Body of pancreas (tissue), 4 donors: ENCODE results near the gene TNNT2. TPM values are rescaled to one million over a fixed set of nuclear protein-coding genes. Genes with fewer than 3 reads are reported as not detected.

Experiments
- ATAC-seq: fragments of 150-250 bp; one replicate; pipeline ENCODE4 v1.9.1; 2016
- DNase-seq, 4 donors: peaks; one replicate each; pipeline ENCODE4 v3.0.0-alpha.2; 2019
- H3K27ac ChIP-seq, 4 donors: fragments of 200-600 bp; sonication (generic); 1 replicate in 3 of 4; 2 replicates in 1 of 4; pipeline versions ENCODE4 v1.5.1 to v1.6.1; 2016 to 2019; ENCODE audit warnings: mild to moderate bottlenecking in 1 of 4, mixed read lengths in 1 of 4, moderate library complexity in 1 of 4
- H3K27me3 ChIP-seq, 2 donors: fragments of 200-600 bp; sonication (generic); one replicate each; pipeline ENCODE4 v1.6.0; 2016; ENCODE audit warnings: mild to moderate bottlenecking in 1 of 2
- H3K36me3 ChIP-seq, 2 donors: fragments of 200-600 bp; sonication (generic); replicated peaks in 1 of 2; 2 replicates each; pipeline ENCODE4 v1.5.1; 2016; ENCODE audit warnings: low read depth in 2 of 2; ENCODE audit not compliant: insufficient read depth in 1 of 2
- H3K4me1 ChIP-seq: fragments of 200-600 bp; sonication (generic); one replicate; pipeline ENCODE4 v1.6.0; 2016
- H3K4me3 ChIP-seq, 2 donors: fragments of 200-600 bp; sonication (generic); 1 replicate in 1 of 2; 2 replicates in 1 of 2; pipeline ENCODE4 v1.5.1; 2016 to 2019
- H3K9me3 ChIP-seq, 3 donors: fragments of 200-600 bp; sonication (generic); 1 replicate in 2 of 3; 2 replicates in 1 of 3; pipeline ENCODE4 v1.5.1; 2016
- POLR2A ChIP-seq, 3 donors: fragments of 450-650 bp; IDR thresholded peaks; one replicate each; pipeline ENCODE4 v1.6.1; 2016; ENCODE audit warnings: antibody characterized with exemption in 3 of 3, mild to moderate bottlenecking in 2 of 3
- WGBS, 2 donors: methylation state at CpG; one replicate each; pipeline ENCODE4 v1.1.5; 2017; 5-methylcytosine and 5-hydroxymethylcytosine counted together
- intact Hi-C: fragments of 100-400 bp; cut with DNase I; formaldehyde crosslinking; loops from one replicate; pipeline ENCODE4 v1.15.1; 2023
- total RNA-seq, 2 donors: library from RNA; depleted of rRNA; stranded (reverse); fragments of >200 nt; gene quantifications; one replicate each; pipeline ENCODE4 v1.1.0, GENCODE V29; 2016
- TF ChIP-seq, protein P1 (sequence below), 7 experiments: fragments of 450-650 bp in 4 of 7; fragments of 200-600 bp in 3 of 7; sonication (generic) in 3 of 7; IDR thresholded peaks; one replicate each; pipeline ENCODE4 v1.5.1; 2016 to 2019; ENCODE audit warnings: antibody characterized with exemption in 7 of 7

The TNNT2 gene
- total RNA-seq, 2 donors from 2014 or later, result 1.8 TPM; not detected in 1

DNA sequence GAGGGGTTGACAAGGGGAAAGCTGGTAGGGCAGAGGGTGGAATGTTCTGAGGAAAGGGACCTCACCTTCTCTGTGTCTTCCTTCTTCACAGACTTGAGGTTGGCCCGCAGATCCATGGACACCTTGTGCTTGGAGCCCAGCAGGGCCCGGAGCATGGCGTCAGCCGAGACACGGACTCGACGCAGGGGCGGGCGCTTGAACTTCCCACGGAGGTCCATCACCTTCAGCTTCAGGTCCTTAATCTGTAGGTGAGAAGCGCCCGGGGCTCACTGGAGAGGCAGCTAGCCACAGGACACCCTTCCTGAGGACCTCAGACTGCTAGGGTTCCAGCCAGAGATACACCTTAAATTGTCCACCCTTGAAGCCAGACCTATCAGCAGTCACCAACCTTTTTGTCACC, 33.8 kb upstream of the TNNT2 start:
- intact Hi-C loops, result loop anchor here (5.0 kb wide), 1 partner anchor 34 kb away; the partner anchor contains the start of gene TNNT2
- no peaks in the 10 kb centered on the region for H3K27me3 ChIP-seq
- DNase-seq, result no peak
- 91 to 95% methylated on average over 9 to 12 of the region's 12 CpGs for whole genome bisulfite sequencing, 2 donors
- no peak overlapping the region for H3K4me3 ChIP-seq
- no peaks in the 10 kb centered on the region for H3K36me3 ChIP-seq
- H3K27ac ChIP-seq, result no peak overlapping the region
- TF ChIP-seq, protein P1, sequence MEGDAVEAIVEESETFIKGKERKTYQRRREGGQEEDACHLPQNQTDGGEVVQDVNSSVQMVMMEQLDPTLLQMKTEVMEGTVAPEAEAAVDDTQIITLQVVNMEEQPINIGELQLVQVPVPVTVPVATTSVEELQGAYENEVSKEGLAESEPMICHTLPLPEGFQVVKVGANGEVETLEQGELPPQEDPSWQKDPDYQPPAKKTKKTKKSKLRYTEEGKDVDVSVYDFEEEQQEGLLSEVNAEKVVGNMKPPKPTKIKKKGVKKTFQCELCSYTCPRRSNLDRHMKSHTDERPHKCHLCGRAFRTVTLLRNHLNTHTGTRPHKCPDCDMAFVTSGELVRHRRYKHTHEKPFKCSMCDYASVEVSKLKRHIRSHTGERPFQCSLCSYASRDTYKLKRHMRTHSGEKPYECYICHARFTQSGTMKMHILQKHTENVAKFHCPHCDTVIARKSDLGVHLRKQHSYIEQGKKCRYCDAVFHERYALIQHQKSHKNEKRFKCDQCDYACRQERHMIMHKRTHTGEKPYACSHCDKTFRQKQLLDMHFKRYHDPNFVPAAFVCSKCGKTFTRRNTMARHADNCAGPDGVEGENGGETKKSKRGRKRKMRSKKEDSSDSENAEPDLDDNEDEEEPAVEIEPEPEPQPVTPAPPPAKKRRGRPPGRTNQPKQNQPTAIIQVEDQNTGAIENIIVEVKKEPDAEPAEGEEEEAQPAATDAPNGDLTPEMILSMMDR (IDR thresholded peaks at IDR 0.05), result no peak
- no peak for TF ChIP-seq POLR2A (IDR thresholded peaks at IDR 0.05)
- no peak for ATAC-seq
- peaks cover 16% of the 10 kb centered on the region for H3K4me1 ChIP-seq
- H3K9me3 ChIP-seq, result no peaks in the 10 kb centered on the region

DNA sequence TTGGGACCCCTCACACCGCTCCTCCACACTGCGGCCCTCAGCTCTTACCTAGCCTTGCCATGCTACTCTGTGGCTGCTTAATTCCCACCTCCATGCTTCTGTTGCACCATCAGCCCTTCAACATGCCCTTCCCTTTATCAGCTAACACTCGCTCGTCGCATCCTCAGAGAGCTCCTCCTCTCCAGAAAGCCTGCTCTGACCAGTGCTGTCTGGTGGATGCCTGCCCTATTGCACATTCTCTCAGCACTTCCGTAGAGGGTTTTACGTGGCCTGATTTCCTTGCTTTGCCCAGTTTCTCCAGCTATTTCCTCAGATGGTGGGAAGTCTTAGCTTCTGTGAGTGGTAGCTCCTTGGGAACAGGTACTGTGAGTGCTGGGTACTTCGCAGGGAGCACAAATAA, 32.0 kb upstream of the TNNT2 start:
- Histone ChIP-seq H3K4me1 (peaks cover 35% of the 10 kb centered on the region), H3K9me3 (no peaks in the 10 kb centered on the region), H3K27ac (no peak overlapping the region), H3K27me3 (no peaks in the 10 kb centered on the region), H3K36me3 (no peaks in the 10 kb centered on the region), H3K4me3 (no peak overlapping the region)
- intact Hi-C loops, result no loop called here
- no peak for TF ChIP-seq POLR2A (IDR thresholded peaks at IDR 0.05)
- no peak for DNase-seq
- 75 to 77% methylated on average over 8 of the region's 8 CpGs for WGBS, 2 donors
- ATAC-seq, result no peak

DNA sequence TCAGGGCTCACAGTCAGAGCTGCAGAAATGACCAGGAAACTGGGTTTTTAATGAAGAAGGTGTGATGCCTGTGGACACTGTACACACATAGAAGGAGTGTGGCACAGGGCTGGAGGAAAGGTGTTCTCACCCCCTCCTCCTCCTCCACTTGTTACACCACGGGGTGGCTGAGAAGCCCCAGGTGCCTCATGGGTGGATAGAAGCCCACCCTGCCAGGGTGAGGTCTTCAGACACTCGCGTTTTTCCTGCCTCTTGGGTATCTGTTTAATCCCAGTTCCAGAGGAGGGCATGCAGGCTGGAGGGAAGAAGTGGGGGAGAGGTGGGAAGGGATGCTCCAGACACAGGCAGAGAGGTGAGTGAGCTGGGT, 31.3 kb upstream of the TNNT2 start:
- H3K9me3 ChIP-seq, result no peaks in the 10 kb centered on the region
- H3K4me1 ChIP-seq, result peaks cover 41% of the 10 kb centered on the region
- no peak for TF ChIP-seq POLR2A (IDR thresholded peaks at IDR 0.05)
- H3K36me3 ChIP-seq, result no peaks in the 10 kb centered on the region
- ATAC-seq, result no peak
- no peak for DNase-seq
- H3K27ac ChIP-seq, result no peak overlapping the region
- H3K4me3 ChIP-seq, result no peak overlapping the region
- 59 to 67% methylated on average over 3 of the region's 3 CpGs for WGBS, 2 donors
- no peaks in the 10 kb centered on the region for H3K27me3 ChIP-seq
- intact Hi-C loops, result no loop called here

DNA sequence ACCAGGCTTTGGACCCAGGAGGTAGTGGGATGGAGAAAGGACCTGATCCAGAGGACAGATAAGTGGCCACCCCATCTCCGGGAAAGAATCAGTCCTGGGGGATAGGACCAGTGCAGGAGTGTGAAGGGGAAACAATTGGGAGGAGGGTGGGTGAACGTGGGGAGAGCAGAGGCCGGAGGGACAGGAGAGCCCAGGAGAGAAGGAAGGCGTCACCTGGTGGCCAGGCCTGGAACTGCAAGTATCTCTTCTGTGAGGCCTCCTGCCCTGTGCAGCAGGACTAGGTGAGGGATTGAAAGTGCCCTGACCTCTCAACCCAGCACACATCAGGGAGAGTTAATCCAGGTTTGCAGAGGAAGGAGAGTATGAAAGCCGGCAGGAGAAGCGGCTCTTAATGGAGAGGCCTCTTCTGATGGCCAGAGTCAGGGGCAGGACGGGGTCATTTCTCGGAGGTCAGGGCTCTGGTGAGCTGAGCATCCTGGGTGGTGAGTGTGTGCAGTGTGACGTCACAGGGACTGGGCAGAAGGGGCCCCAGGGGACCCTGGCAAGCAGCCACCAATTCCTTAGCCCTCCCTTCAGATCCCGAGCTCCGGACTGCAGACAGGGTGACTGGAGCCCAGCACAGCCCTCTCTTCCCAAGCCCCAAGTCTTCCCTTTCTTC, 30.8 kb upstream of the TNNT2 start:
- Histone ChIP-seq H3K9me3 (no peaks in the 10 kb centered on the region), H3K36me3 (no peaks in the 10 kb centered on the region), H3K4me3 (no peak overlapping the region), H3K4me1 (peaks cover 42% of the 10 kb centered on the region), H3K27ac (no peak overlapping the region), H3K27me3 (no peaks in the 10 kb centered on the region)
- DNase-seq (peak; percentile 88 to 94 (median 90)), ATAC-seq (peak; percentile 76)
- intact Hi-C loops, result no loop called here
- WGBS, 2 donors, result 30 to 33% methylated on average over 8 to 11 of the region's 11 CpGs
- no peak for TF ChIP-seq POLR2A (IDR thresholded peaks at IDR 0.05)
- TF ChIP-seq, protein P1 (IDR thresholded peaks at IDR 0.05), result peak; percentile 89 to 98 (median 93)

DNA sequence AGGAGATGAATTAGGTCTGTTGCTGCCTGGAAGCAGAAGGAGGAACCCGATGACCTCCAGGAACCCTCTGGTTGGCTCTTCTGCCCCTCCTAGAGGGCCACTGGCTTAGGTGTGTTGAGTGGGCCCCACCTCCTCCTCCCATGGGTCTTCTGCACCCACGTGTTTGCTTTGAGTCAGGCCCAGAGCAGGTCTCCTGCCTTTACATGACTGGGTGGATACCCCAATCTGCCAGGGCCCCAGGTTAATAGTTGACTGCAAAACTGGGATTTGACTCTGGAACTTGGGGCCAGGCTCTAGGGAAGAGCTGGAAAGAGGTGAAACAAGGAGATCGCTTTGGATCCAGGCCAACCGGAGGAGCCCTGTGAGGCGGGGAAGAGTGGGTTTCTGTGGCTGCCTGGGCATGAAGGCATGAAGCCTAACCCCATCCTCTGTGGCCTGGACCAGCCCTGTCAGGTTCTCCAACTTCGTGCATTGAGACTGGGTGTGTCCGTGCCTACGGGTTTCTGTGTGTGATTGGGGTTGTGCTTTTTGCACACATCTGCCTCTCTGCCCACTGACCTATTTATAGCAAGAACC, 29.4 kb upstream of the TNNT2 start:
- Histone ChIP-seq H3K27ac (no peak overlapping the region), H3K9me3 (no peaks in the 10 kb centered on the region), H3K36me3 (no peaks in the 10 kb centered on the region), H3K27me3 (no peaks in the 10 kb centered on the region), H3K4me3 (no peak overlapping the region), H3K4me1 (peaks cover 42% of the 10 kb centered on the region)
- ATAC-seq (no peak), DNase-seq (no peak)
- TF ChIP-seq POLR2A (IDR thresholded peaks at IDR 0.05), result no peak
- TF ChIP-seq, protein P1 (IDR thresholded peaks at IDR 0.05), result no peak
- intact Hi-C loops, result no loop called here
- WGBS, 2 donors, result 89 to 92% methylated on average over 7 to 8 of the region's 8 CpGs

DNA sequence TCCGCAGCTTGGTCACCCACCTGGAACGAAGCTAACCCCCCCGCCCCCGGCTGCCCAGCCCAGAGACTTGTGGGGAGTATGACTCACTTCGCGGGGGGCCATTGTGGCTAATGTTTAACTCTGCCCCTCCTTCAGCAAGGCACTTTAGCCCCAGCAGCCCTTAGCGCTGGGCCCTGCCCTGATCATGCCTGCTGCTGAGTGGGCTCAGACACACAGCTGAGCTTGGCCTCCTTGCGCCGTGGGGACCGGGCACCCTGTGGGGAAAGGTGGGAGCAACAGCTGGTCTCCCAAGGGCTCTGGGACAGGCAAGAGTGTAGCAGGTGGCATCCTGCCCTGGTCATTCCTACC, 28.0 kb upstream of the TNNT2 start:
- peak in 1 of 3 donors; percentile 34 for TF ChIP-seq POLR2A (IDR thresholded peaks at IDR 0.05)
- TF ChIP-seq, protein P1 (IDR thresholded peaks at IDR 0.05), result no peak
- peak overlapping the region; percentile 52 to 80 (median 75) for H3K27ac ChIP-seq
- H3K27me3 ChIP-seq, result no peaks in the 10 kb centered on the region
- ATAC-seq, result peak; percentile 79
- H3K9me3 ChIP-seq, result no peaks in the 10 kb centered on the region
- 37 to 48% methylated on average over 10 of the region's 10 CpGs for WGBS, 2 donors
- DNase-seq, result peak; percentile 60 to 86 (median 74)
- intact Hi-C loops, result no loop called here
- H3K4me1 ChIP-seq, result peaks cover 50% of the 10 kb centered on the region
- H3K4me3 ChIP-seq, result no peak overlapping the region
- no peaks in the 10 kb centered on the region for H3K36me3 ChIP-seq
